ENCODE measurements around the gene NPR3. TPM values are rescaled to one million over a fixed set of nuclear protein-coding genes. Genes with fewer than 3 reads are reported as not detected.

NPR3 gene
- total RNA-seq, 1 donor from 2014 or later = 81.0 TPM

- intact Hi-C loops (cut with micrococcal nuclease) = no loop called here
- H3K9me3 ChIP-seq (replicated peaks) = no peaks in the 10 kb centered on the region
- peaks cover 12% of the 10 kb centered on the region for H3K4me1 ChIP-seq
These were observed 29.5 kb downstream of the NPR3 start for GRCh38 chr5:32740651-32741050.

GRCh38 chr5:32745317-32745716 is 34.2 kb downstream of the NPR3 start:
- Histone ChIP-seq H3K27me3 (ENCODE audit: low read depth) (no peaks in the 10 kb centered on the region), H3K4me1 (peaks cover 7% of the 10 kb centered on the region), H3K9me3 (replicated peaks) (no peaks in the 10 kb centered on the region), H3K4me3 (no peak overlapping the region), H3K36me3 (no peaks in the 10 kb centered on the region), H3K27ac (replicated peaks) (peak overlapping the region; percentile 13)
- TF ChIP-seq, protein P1, sequence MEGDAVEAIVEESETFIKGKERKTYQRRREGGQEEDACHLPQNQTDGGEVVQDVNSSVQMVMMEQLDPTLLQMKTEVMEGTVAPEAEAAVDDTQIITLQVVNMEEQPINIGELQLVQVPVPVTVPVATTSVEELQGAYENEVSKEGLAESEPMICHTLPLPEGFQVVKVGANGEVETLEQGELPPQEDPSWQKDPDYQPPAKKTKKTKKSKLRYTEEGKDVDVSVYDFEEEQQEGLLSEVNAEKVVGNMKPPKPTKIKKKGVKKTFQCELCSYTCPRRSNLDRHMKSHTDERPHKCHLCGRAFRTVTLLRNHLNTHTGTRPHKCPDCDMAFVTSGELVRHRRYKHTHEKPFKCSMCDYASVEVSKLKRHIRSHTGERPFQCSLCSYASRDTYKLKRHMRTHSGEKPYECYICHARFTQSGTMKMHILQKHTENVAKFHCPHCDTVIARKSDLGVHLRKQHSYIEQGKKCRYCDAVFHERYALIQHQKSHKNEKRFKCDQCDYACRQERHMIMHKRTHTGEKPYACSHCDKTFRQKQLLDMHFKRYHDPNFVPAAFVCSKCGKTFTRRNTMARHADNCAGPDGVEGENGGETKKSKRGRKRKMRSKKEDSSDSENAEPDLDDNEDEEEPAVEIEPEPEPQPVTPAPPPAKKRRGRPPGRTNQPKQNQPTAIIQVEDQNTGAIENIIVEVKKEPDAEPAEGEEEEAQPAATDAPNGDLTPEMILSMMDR (IDR thresholded peaks at IDR 0.05; ENCODE audit: borderline replicate concordance) = no peak
- intact Hi-C loops (cut with micrococcal nuclease) = no loop called here
- no peak for DNase-seq

More at GRCh38 chr5:32740651-32741050, 29.5 kb downstream of the NPR3 start:
- no peak overlapping the region for H3K4me3 ChIP-seq
- TF ChIP-seq, protein P1 (IDR thresholded peaks at IDR 0.05; ENCODE audit: borderline replicate concordance) = no peak
- no peak for DNase-seq
- peaks cover 11% of the 10 kb centered on the region for H3K36me3 ChIP-seq
- H3K27ac ChIP-seq (replicated peaks) = no peak overlapping the region
- no peaks in the 10 kb centered on the region for H3K27me3 ChIP-seq (ENCODE audit: low read depth)

- no peak overlapping the region for H3K4me3 ChIP-seq
These were observed 41.3 kb downstream of the NPR3 start for GRCh38 chr5:32752411-32752810.

GRCh38 chr5:32753051-32753450 is 41.9 kb downstream of the NPR3 start:
- no peaks in the 10 kb centered on the region for H3K36me3 ChIP-seq
- TF ChIP-seq, protein P1 (IDR thresholded peaks at IDR 0.05; ENCODE audit: borderline replicate concordance) = no peak
- H3K9me3 ChIP-seq (replicated peaks) = peaks cover 8% of the 10 kb centered on the region
- no peaks in the 10 kb centered on the region for H3K27me3 ChIP-seq (ENCODE audit: low read depth)
- H3K4me3 ChIP-seq = no peak overlapping the region
- no peak for DNase-seq
- H3K4me1 ChIP-seq = peaks cover 8% of the 10 kb centered on the region
- no peak overlapping the region for H3K27ac ChIP-seq (replicated peaks)
- intact Hi-C loops (cut with micrococcal nuclease) = no loop called here

More at GRCh38 chr5:32752411-32752810, 41.3 kb downstream of the NPR3 start:
- TF ChIP-seq, protein P1 (IDR thresholded peaks at IDR 0.05; ENCODE audit: borderline replicate concordance) = no peak
- H3K27ac ChIP-seq (replicated peaks) = no peak overlapping the region
- intact Hi-C loops (cut with micrococcal nuclease) = no loop called here
- peaks cover 8% of the 10 kb centered on the region for H3K9me3 ChIP-seq (replicated peaks)
- H3K4me1 ChIP-seq = peaks cover 8% of the 10 kb centered on the region
- no peak for DNase-seq
- H3K27me3 ChIP-seq (ENCODE audit: low read depth) = no peaks in the 10 kb centered on the region
- H3K36me3 ChIP-seq = no peaks in the 10 kb centered on the region

- no peak for DNase-seq
- peaks cover 8% of the 10 kb centered on the region for H3K4me1 ChIP-seq
- H3K27ac ChIP-seq (replicated peaks) = no peak overlapping the region
- H3K36me3 ChIP-seq = no peaks in the 10 kb centered on the region
- H3K9me3 ChIP-seq (replicated peaks) = peaks cover 8% of the 10 kb centered on the region
- intact Hi-C loops (cut with micrococcal nuclease) = no loop called here
- H3K4me3 ChIP-seq = no peak overlapping the region
- TF ChIP-seq, protein P1 (IDR thresholded peaks at IDR 0.05; ENCODE audit: borderline replicate concordance) = no peak
- no peaks in the 10 kb centered on the region for H3K27me3 ChIP-seq (ENCODE audit: low read depth)
These were observed 42.6 kb downstream of the NPR3 start for GRCh38 chr5:32753765-32754164.
